HepG2 (cell line): ENCODE results near the gene SLC6A5. TPM values are rescaled to one million over a fixed set of nuclear protein-coding genes. Genes with fewer than 3 reads are reported as not detected.

ENCODE experiments used
- ATAC-seq: fragments of 200-7000 bp; cut with Tn5 transposase; 3 replicates; pipeline ENCODE4 v1.9.1; 2020; ENCODE audit warnings: mild to moderate bottlenecking, moderate library complexity
- BruUV-seq: library from RNA; stranded (reverse); fragments of 400-500 nt; replicated peaks from 2 replicates; lab custom pipeline; 2021; lab: Mats Ljungman, UMichigan
- CTCF ChIA-PET: fragments of 300-600 bp; formaldehyde crosslinking; extraction: SDS; loops from one replicate; lab custom pipeline; 2021; ENCODE audit warnings: low total read pairs, inconsistent platforms, low intra/inter-chr PET ratio; lab: Yijun Ruan, JAX
- POLR2A ChIA-PET: fragments of 350-600 bp; sonication (Branson Sonifier 250); formaldehyde crosslinking; loops from one replicate; lab custom pipeline; 2020; ENCODE audit warnings: antibody characterized with exemption, inconsistent platforms; lab: Yijun Ruan, JAX
- DNase-seq: peaks from one replicate; pipeline ENCODE4 v3.0.0-alpha.2; 2015; ENCODE audit warnings: low spot score
- FAIRE-seq: peaks from 3 replicates; lab custom pipeline; 2011; peaks lifted over from hg19 to GRCh38; lab: Jason Lieb, UNC
- H2AFZ ChIP-seq: one replicate; pipeline ENCODE4 v1.6.1; 2011; ENCODE audit warnings: low read length, inconsistent platforms
- H3K27ac ChIP-seq: fragments of 300-600 bp; 3 replicates; pipeline ENCODE4 v1.8.0; 2011; ENCODE audit warnings: mixed run types, mild to moderate bottlenecking, mixed read lengths, low read length, inconsistent platforms; ENCODE audit not compliant: insufficient read depth; ENCODE audit errors: extremely low read length
- H3K27me3 ChIP-seq, 2 experiments: fragments of 200-600 bp in 1 of 2; 2 replicates in 1 of 2; 3 replicates in 1 of 2; pipeline versions ENCODE4 v1.6.0 to v1.8.0; 2011; ENCODE audit warnings: low read length in 2 of 2, mild to moderate bottlenecking in 2 of 2, moderate library complexity in 2 of 2, inconsistent platforms in 1 of 2; ENCODE audit not compliant: insufficient read depth in 2 of 2, control insufficient read depth in 1 of 2
- H3K36me3 ChIP-seq, 2 experiments: fragments of 200-600 bp in 1 of 2; replicated peaks in 1 of 2; 2 replicates in 1 of 2; 3 replicates in 1 of 2; pipeline versions ENCODE4 v1.5.1 to v1.8.0; 2011; ENCODE audit warnings: low read length in 2 of 2, inconsistent platforms in 1 of 2; ENCODE audit not compliant: insufficient read depth in 2 of 2, control insufficient read depth in 1 of 2
- H3K4me1 ChIP-seq: 2 replicates; pipeline ENCODE4 v1.5.1; 2012; ENCODE audit warnings: low read length, inconsistent platforms; ENCODE audit not compliant: insufficient read depth
- H3K4me2 ChIP-seq: 2 replicates; pipeline ENCODE4 v1.6.0; 2011; ENCODE audit warnings: low read depth, low read length, inconsistent platforms
- H3K4me3 ChIP-seq, 3 experiments: fragments of 200-600 bp in 1 of 3; sonication (generic), shearing (Covaris generic) in 1 of 3; replicated peaks in 1 of 3; 2 replicates each; pipeline ENCODE4 v1.5.1; 2011 to 2016; ENCODE audit warnings: low read length in 3 of 3, inconsistent platforms in 2 of 3, low read depth in 2 of 3, mild to moderate bottlenecking in 2 of 3, control low read depth in 1 of 3, mixed read lengths in 1 of 3; ENCODE audit not compliant: insufficient read depth in 1 of 3
- H3K79me2 ChIP-seq: one replicate; pipeline ENCODE4 v1.6.1; 2011; ENCODE audit warnings: low read length, inconsistent platforms; ENCODE audit not compliant: insufficient read depth
- H3K9ac ChIP-seq: 2 replicates; pipeline ENCODE4 v1.6.0; 2011; ENCODE audit warnings: mild to moderate bottlenecking, low read depth, low read length, inconsistent platforms; ENCODE audit not compliant: insufficient read depth
- H3K9me3 ChIP-seq: 2 replicates; pipeline ENCODE4 v1.5.1; 2012; ENCODE audit warnings: mild to moderate bottlenecking, low read length
- H4K20me1 ChIP-seq: 2 replicates; pipeline ENCODE4 v1.6.0; 2011; ENCODE audit warnings: inconsistent platforms, mild to moderate bottlenecking, low read length, moderate library complexity; ENCODE audit not compliant: insufficient read depth
- EEA1 ChIP-seq: sonication (generic); formaldehyde crosslinking; IDR thresholded peaks from 2 replicates; pipeline ENCODE4 v1.5.1; 2020; ENCODE audit warnings: mild to moderate bottlenecking, missing genetic modification reagents, borderline replicate concordance
- FOXP1 ChIP-seq, 2 experiments: fragments of 450-650 bp in 1 of 2; IDR thresholded peaks; 2 replicates each; pipeline ENCODE4 v1.6.1; 2017 to 2018; ENCODE audit warnings: antibody characterized with exemption in 1 of 2
- HIC2 ChIP-seq: sonication (generic); formaldehyde crosslinking; IDR thresholded peaks from 2 replicates; pipeline ENCODE4 v1.9.0; 2022; ENCODE audit warnings: low read depth, missing genetic modification reagents
- HOXA7 ChIP-seq: sonication (generic); formaldehyde crosslinking; IDR thresholded peaks from 2 replicates; pipeline ENCODE4 v1.8.1; 2022; ENCODE audit warnings: mild to moderate bottlenecking, missing genetic modification reagents, moderate library complexity
- MAFF ChIP-seq: IDR thresholded peaks from 2 replicates; pipeline ENCODE4 v1.6.1; 2011; ENCODE audit warnings: low read depth, low read length, improper control_type of control experiment
- PAWR ChIP-seq: sonication (generic); formaldehyde crosslinking; IDR thresholded peaks from 2 replicates; pipeline ENCODE4 v1.4.0; 2020; ENCODE audit warnings: missing genetic modification reagents, mild to moderate bottlenecking, borderline replicate concordance
- RFXAP ChIP-seq: sonication (generic); formaldehyde crosslinking; IDR thresholded peaks from 2 replicates; pipeline ENCODE4 v1.4.0; 2020; ENCODE audit warnings: missing genetic modification reagents, borderline replicate concordance
- SRF ChIP-seq: IDR thresholded peaks from 2 replicates; pipeline ENCODE4 v1.6.1; 2011; ENCODE audit warnings: mild to moderate bottlenecking, low read depth, low read length, moderate library complexity
- ZNF460 ChIP-seq: sonication (generic); formaldehyde crosslinking; IDR thresholded peaks from 2 replicates; pipeline ENCODE4 v1.5.1; 2020; ENCODE audit warnings: missing genetic modification reagents, mild to moderate bottlenecking, borderline replicate concordance
- ZNF660 ChIP-seq: sonication (generic); formaldehyde crosslinking; IDR thresholded peaks from 2 replicates; pipeline ENCODE4 v1.5.1; 2020; ENCODE audit warnings: mild to moderate bottlenecking, low read depth, missing genetic modification reagents, borderline replicate concordance
- ZNF773 ChIP-seq: sonication (generic); formaldehyde crosslinking; IDR thresholded peaks from 2 replicates; pipeline ENCODE4 v1.4.0; 2020; ENCODE audit warnings: missing genetic modification reagents, borderline replicate concordance
- ZSCAN12 ChIP-seq: sonication (generic); formaldehyde crosslinking; IDR thresholded peaks from 2 replicates; pipeline ENCODE4 v1.9.0; 2021; ENCODE audit warnings: mild to moderate bottlenecking, missing genetic modification reagents
- WGBS: methylation state at CpG from one replicate; pipeline ENCODE4 v1.1.6; 2017; ENCODE audit warnings: low lambda C conversion rate; 5-methylcytosine and 5-hydroxymethylcytosine counted together
- in situ Hi-C: cut with HindIII; loops from 2 replicates; pipeline ENCODE4 v1.10.0; 2017; ENCODE audit warnings: low pct_unique_long_range_greater_than_20kb; ENCODE audit not compliant: extremely low pct_ligation_motif_present
- intact Hi-C: fragments of 100-400 bp; cut with micrococcal nuclease; formaldehyde crosslinking; loops from one replicate; pipeline ENCODE4 v1.10.0; 2022; ENCODE audit not compliant: unreplicated experiment
- polyA plus RNA-seq, 8 experiments: library from polyadenylated mRNA; depleted of rRNA in 3 of 8; stranded (reverse) in 7 of 8; unstranded in 1 of 8; fragments of >200 nt; fragmentation: Illumina TruSeq in 4 of 8; extraction: Trizol in 4 of 8; gene quantifications; 2 replicates each; pipeline versions ENCODE4 v1.2.1 to v1.2.3, GENCODE V29; 2011 to 2016; ENCODE audit warnings: low read depth in 4 of 8, missing spikeins in 1 of 8, mixed read lengths in 1 of 8; ENCODE audit not compliant: insufficient read depth in 1 of 8
- total RNA-seq, 5 experiments: library from RNA; depleted of rRNA; stranded (reverse); fragments of >200 nt; fragmentation: Illumina TruSeq; extraction: Trizol; gene quantifications; 2 replicates each; pipeline ENCODE4 v1.2.3, GENCODE V29; 2016; ENCODE audit warnings: low read depth in 1 of 5
- TF ChIP-seq, protein P1 (sequence below): sonication (generic); formaldehyde crosslinking; conservative IDR thresholded peaks from 2 replicates; pipeline ENCODE4 v1.5.0; 2020; ENCODE audit warnings: missing genetic modification reagents
- TF ChIP-seq, protein P2 (sequence below): sonication (generic); formaldehyde crosslinking; conservative IDR thresholded peaks from 2 replicates; pipeline ENCODE4 v1.8.1; 2023; ENCODE audit warnings: missing genetic modification reagents
- TF ChIP-seq, protein P3 (sequence below): sonication (generic); formaldehyde crosslinking; conservative IDR thresholded peaks from 2 replicates; pipeline ENCODE4 v1.4.0; 2020; ENCODE audit warnings: missing genetic modification reagents

SLC6A5 gene
- total and polyA plus RNA-seq, 2 of the 13 experiments (the other 11 are each of a cell fraction or from before 2014, with no cell fraction given): not detected

DNA sequence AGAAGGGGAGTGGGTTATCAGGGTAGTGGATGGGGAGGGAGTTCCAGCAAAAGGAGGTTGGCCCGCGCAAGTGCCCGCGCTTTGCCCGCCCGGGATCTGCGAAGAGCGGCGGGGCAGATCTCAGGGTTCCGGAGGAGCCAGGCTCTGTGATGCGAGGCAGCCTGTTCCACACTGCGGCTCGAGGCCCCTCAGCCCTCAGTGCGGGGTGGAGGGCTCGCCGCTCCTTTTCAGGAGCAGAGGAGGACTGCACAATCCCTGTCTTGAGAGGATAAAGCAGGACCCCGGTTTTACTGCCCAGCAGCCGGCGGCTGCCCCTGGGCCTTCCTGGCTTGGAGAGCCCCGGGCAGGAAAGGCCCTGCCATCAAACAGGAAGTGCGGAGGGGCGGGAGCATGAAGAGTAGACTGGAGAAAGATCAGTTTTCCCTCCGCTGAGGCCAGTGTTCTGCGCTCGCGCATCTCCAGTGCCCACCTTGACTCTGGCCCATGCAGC is 6.2 kb downstream of the SLC6A5 start:
- H3K4me1 ChIP-seq: peaks cover 10% of the 10 kb centered on the region; the same call in 1 of the 2 replicates
- POLR2A ChIA-PET: no interaction called here
- H4K20me1 ChIP-seq: no peaks in the 10 kb centered on the region
- no TSS peak for BruUV-seq
- H3K79me2 ChIP-seq: no peaks in the 10 kb centered on the region
- no peaks in the 10 kb centered on the region for H3K9me3 ChIP-seq
- ATAC-seq (no peak), FAIRE-seq (no peak), DNase-seq (no peak)
- CTCF ChIA-PET: no interaction called here
- H3K4me3 ChIP-seq: no peak overlapping the region
- 40% methylated on average over 19 of the region's 26 CpGs for WGBS
- H3K27me3 ChIP-seq: peaks cover 0 to 54% of the 10 kb centered on the region in 2 experiments
- no peaks in the 10 kb centered on the region for H3K36me3 ChIP-seq
- no peak for TF ChIP-seq PAWR (CRISPR knock-in tag)
- no peak for TF ChIP-seq ZSCAN12 (CRISPR knock-in tag)
- no peak for TF ChIP-seq SRF
- TF ChIP-seq, protein P1, sequence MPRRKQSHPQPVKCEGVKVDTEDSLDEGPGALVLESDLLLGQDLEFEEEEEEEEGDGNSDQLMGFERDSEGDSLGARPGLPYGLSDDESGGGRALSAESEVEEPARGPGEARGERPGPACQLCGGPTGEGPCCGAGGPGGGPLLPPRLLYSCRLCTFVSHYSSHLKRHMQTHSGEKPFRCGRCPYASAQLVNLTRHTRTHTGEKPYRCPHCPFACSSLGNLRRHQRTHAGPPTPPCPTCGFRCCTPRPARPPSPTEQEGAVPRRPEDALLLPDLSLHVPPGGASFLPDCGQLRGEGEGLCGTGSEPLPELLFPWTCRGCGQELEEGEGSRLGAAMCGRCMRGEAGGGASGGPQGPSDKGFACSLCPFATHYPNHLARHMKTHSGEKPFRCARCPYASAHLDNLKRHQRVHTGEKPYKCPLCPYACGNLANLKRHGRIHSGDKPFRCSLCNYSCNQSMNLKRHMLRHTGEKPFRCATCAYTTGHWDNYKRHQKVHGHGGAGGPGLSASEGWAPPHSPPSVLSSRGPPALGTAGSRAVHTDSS: no peak
- no peak for TF ChIP-seq RFXAP (CRISPR knock-in tag)
- TF ChIP-seq, protein P2, sequence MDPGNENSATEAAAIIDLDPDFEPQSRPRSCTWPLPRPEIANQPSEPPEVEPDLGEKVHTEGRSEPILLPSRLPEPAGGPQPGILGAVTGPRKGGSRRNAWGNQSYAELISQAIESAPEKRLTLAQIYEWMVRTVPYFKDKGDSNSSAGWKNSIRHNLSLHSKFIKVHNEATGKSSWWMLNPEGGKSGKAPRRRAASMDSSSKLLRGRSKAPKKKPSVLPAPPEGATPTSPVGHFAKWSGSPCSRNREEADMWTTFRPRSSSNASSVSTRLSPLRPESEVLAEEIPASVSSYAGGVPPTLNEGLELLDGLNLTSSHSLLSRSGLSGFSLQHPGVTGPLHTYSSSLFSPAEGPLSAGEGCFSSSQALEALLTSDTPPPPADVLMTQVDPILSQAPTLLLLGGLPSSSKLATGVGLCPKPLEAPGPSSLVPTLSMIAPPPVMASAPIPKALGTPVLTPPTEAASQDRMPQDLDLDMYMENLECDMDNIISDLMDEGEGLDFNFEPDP (CRISPR knock-in tag): no peak
- no peak for TF ChIP-seq ZNF773 (CRISPR knock-in tag)
- TF ChIP-seq MAFF: no peak
- no peak for TF ChIP-seq HIC2 (CRISPR knock-in tag)
- no peak for TF ChIP-seq ZNF660 (CRISPR knock-in tag)
- no peak for TF ChIP-seq HOXA7 (CRISPR knock-in tag)
- TF ChIP-seq FOXP1 (IDR thresholded peaks at IDR 0.05): no peak
- TF ChIP-seq FOXP1 (CRISPR knock-in tag; IDR thresholded peaks at IDR 0.05): no peak
- no peak for TF ChIP-seq EEA1 (CRISPR knock-in tag)
- TF ChIP-seq, protein P3, sequence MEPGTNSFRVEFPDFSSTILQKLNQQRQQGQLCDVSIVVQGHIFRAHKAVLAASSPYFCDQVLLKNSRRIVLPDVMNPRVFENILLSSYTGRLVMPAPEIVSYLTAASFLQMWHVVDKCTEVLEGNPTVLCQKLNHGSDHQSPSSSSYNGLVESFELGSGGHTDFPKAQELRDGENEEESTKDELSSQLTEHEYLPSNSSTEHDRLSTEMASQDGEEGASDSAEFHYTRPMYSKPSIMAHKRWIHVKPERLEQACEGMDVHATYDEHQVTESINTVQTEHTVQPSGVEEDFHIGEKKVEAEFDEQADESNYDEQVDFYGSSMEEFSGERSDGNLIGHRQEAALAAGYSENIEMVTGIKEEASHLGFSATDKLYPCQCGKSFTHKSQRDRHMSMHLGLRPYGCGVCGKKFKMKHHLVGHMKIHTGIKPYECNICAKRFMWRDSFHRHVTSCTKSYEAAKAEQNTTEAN: no peak
- no peak for TF ChIP-seq ZNF460 (CRISPR knock-in tag)
- no peak overlapping the region for H2AFZ ChIP-seq
- H3K27ac ChIP-seq: no peak overlapping the region
- in situ Hi-C loops: loop anchor here (5.0 to 25.0 kb wide), 2 partner anchors 218 to 468 kb away; partner anchors contain the start of gene PRMT3
- intact Hi-C loops: no loop called here
- H3K4me2 ChIP-seq: no peak overlapping the region
- no peak overlapping the region for H3K9ac ChIP-seq
